Astrocyte of the cerebellum (primary cell): ENCODE data around the gene SERPINA3.

ENCODE experiments used
- DNase-seq: peaks from one replicate; pipeline ENCODE4 v3.0.0-alpha.2; 2011; ENCODE audit warnings: low read depth
- H3K4me3 ChIP-seq: 2 replicates; pipeline ENCODE4 v1.5.1; 2011; ENCODE audit warnings: mild to moderate bottlenecking, low read depth, low read length, moderate library complexity
- CTCF ChIP-seq: IDR thresholded peaks from 2 replicates; pipeline ENCODE4 v1.5.1; 2012; ENCODE audit warnings: low read length, low read depth, moderate library complexity, mild to moderate bottlenecking; ENCODE audit errors: missing control alignments
- in situ Hi-C: cut with HindIII; loops from 2 replicates; pipeline ENCODE4 v1.10.0; 2017; ENCODE audit warnings: low sequenced_read_pairs

The SERPINA3 gene

GRCh38 chr14:94671870-94672444 is 59.8 kb downstream of the SERPINA3 start:
- no peak overlapping the region for H3K4me3 ChIP-seq
- DNase-seq = no peak
- peak; percentile 48 for TF ChIP-seq CTCF
- in situ Hi-C loops = no loop called here

- no peak for TF ChIP-seq CTCF
- in situ Hi-C loops = no loop called here
- no peak for DNase-seq
- no peak overlapping the region for H3K4me3 ChIP-seq
Measured at GRCh38 chr14:94673071-94673470, 60.9 kb downstream of the SERPINA3 start.
